Neural cell (in vitro differentiated cells): Measurements from ENCODE around the gene SRP9. TPM values are rescaled to one million over a fixed set of nuclear protein-coding genes. Genes with fewer than 3 reads are reported as not detected.
"Not testable (repeated sequence)": the region's sequence is repeated elsewhere in the genome, so short reads cannot be mapped to it uniquely, and the experiment has no call there.

Experiments
- H2AFZ ChIP-seq: fragments of 200-600, 300-800 bp; sonication (generic), shearing (Covaris generic); 2 replicates; pipeline ENCODE4 v1.6.0; 2014; ENCODE audit warnings: low read depth, mild to moderate bottlenecking, antibody characterized with exemption, low read length, moderate library complexity
- H3F3A ChIP-seq: fragments of 200-600 bp; shearing (Covaris generic); 2 replicates; pipeline ENCODE4 v1.6.1; 2016; ENCODE audit warnings: mild to moderate bottlenecking, moderate library complexity, mixed read lengths, antibody characterized with exemption, low read length; ENCODE audit not compliant: insufficient read depth, poor library complexity, severe bottlenecking
- H3K27ac ChIP-seq: fragments of 200-600, 300-800 bp; sonication (generic), shearing (Covaris generic); 2 replicates; pipeline ENCODE4 v1.5.1; 2014; ENCODE audit warnings: mild to moderate bottlenecking, low read length, moderate library complexity
- H3K27me3 ChIP-seq: fragments of 300-800, 200-600 bp; sonication (generic), shearing (Covaris generic); 2 replicates; pipeline ENCODE4 v1.6.0; 2014; ENCODE audit warnings: mild to moderate bottlenecking, low read depth, low read length, moderate library complexity; ENCODE audit not compliant: insufficient read depth
- H3K36me3 ChIP-seq: fragments of 300-800, 200-600 bp; sonication (generic), shearing (Covaris generic); 2 replicates; pipeline ENCODE4 v1.5.1; 2014; ENCODE audit warnings: mild to moderate bottlenecking, antibody characterized with exemption, low read length, moderate library complexity; ENCODE audit not compliant: insufficient read depth
- H3K4me2 ChIP-seq: fragments of 300-800, 200-600 bp; sonication (generic), shearing (Covaris generic); 2 replicates; pipeline ENCODE4 v1.6.0; 2014; ENCODE audit warnings: mild to moderate bottlenecking, low read length
- H3K4me3 ChIP-seq: fragments of 300-800, 200-600 bp; sonication (generic), shearing (Covaris generic); 2 replicates; pipeline ENCODE4 v1.5.1; 2014; ENCODE audit warnings: mild to moderate bottlenecking, low read length, moderate library complexity
- H3K79me2 ChIP-seq: fragments of 200-600 bp; shearing (Covaris generic); replicated peaks from 2 replicates; pipeline ENCODE4 v1.6.0; 2014; ENCODE audit warnings: mild to moderate bottlenecking, low read length, moderate library complexity; ENCODE audit not compliant: insufficient read depth
- H3K9ac ChIP-seq: fragments of 300-800, 200-600 bp; sonication (generic), shearing (Covaris generic); 2 replicates; pipeline ENCODE4 v1.6.1; 2016; ENCODE audit warnings: mild to moderate bottlenecking, low read length, mixed read lengths
- H3K9me2 ChIP-seq: fragments of 200-600 bp; shearing (Covaris generic); 2 replicates; pipeline ENCODE4 v1.6.1; 2016; ENCODE audit warnings: mild to moderate bottlenecking, low read length, mixed read lengths; ENCODE audit not compliant: insufficient read depth
- H3K9me3 ChIP-seq: fragments of 200-600, 300-800 bp; sonication (generic), shearing (Covaris generic); 2 replicates; pipeline ENCODE4 v1.6.1; 2016; ENCODE audit warnings: mild to moderate bottlenecking, mixed run types, low read length, moderate library complexity, mixed read lengths
- H4K20me1 ChIP-seq: fragments of 200-600 bp; shearing (Covaris generic); 2 replicates; pipeline ENCODE4 v1.6.1; 2016; ENCODE audit warnings: mild to moderate bottlenecking, mixed run types; ENCODE audit not compliant: insufficient read depth
- CTCF ChIP-seq: fragments of 450-650 bp; IDR thresholded peaks from 2 replicates; pipeline ENCODE4 v1.5.1; 2014; ENCODE audit warnings: antibody characterized with exemption, mild to moderate bottlenecking, moderate library complexity; ENCODE audit not compliant: poor library complexity, severe bottlenecking
- EP300 ChIP-seq: fragments of 450-650 bp; conservative IDR thresholded peaks from 2 replicates; pipeline ENCODE4 v1.6.1; 2014; ENCODE audit warnings: antibody characterized with exemption, mild to moderate bottlenecking, moderate library complexity; ENCODE audit not compliant: poor library complexity, severe bottlenecking
- EZH2 ChIP-seq: fragments of 200-600, 300-800 bp; shearing (Covaris generic), sonication (generic); IDR thresholded peaks from 2 replicates; pipeline ENCODE4 v1.6.1; 2014; ENCODE audit warnings: antibody characterized with exemption, low read length, borderline replicate concordance, mild to moderate bottlenecking; ENCODE audit not compliant: insufficient read depth, poor library complexity, severe bottlenecking
- MXI1 ChIP-seq: fragments of 450-650 bp; conservative IDR thresholded peaks from 2 replicates; pipeline ENCODE4 v1.6.1; 2014; ENCODE audit warnings: antibody characterized with exemption, mild to moderate bottlenecking; ENCODE audit not compliant: poor library complexity, severe bottlenecking
- POLR2AphosphoS5 ChIP-seq: IDR thresholded peaks from 2 replicates; pipeline ENCODE4 v1.6.1; 2012
- RAD21 ChIP-seq: fragments of 450-650 bp; conservative IDR thresholded peaks from 2 replicates; pipeline ENCODE4 v1.6.1; 2014; ENCODE audit warnings: antibody characterized with exemption, mild to moderate bottlenecking, moderate library complexity
- REST ChIP-seq: IDR thresholded peaks from 2 replicates; pipeline ENCODE4 v1.6.1; 2012; ENCODE audit warnings: borderline replicate concordance
- SMC3 ChIP-seq: fragments of 450-650 bp; conservative IDR thresholded peaks from 2 replicates; pipeline ENCODE4 v1.6.1; 2014; ENCODE audit warnings: antibody characterized with exemption, mild to moderate bottlenecking, moderate library complexity; ENCODE audit not compliant: poor library complexity
- TAF1 ChIP-seq: IDR thresholded peaks from 2 replicates; pipeline ENCODE4 v1.6.1; 2012; ENCODE audit warnings: low read depth
- polyA plus RNA-seq: library from polyadenylated mRNA; depleted of rRNA; stranded (reverse); fragments of >200 nt; gene quantifications from 2 replicates; pipeline ENCODE4 v1.2.3, GENCODE V29; 2014

Gene SRP9
- polyA plus RNA-seq, 1 donor from 2014 or later, result 1,838 TPM

DNA sequence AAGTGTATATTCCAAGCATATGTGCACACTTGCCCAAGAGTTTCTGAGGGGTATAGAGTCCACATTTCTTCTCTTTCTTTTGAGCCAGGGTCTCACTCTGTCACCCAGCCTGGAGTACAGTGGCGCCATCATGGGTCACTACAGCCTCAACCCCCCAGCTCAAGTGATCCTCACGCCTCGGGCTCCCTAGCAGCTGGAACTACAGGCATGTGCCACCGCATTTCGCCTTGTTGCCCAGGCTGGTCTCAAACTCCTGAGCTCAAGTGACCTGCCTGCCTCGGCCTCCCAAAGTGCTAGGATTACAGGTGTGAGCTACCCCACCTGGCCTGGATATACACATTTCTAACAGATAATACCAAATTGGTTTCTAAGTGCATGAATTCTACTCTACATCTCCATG lies 17.1 kb upstream of the SRP9 start:
- no peak for TF ChIP-seq TAF1
- no peak for TF ChIP-seq RAD21
- TF ChIP-seq SMC3, result no peak
- TF ChIP-seq POLR2AphosphoS5, result no peak
- no peak for TF ChIP-seq CTCF
- no peak for TF ChIP-seq REST
- TF ChIP-seq MXI1, result no peak
- TF ChIP-seq EZH2, result no peak
- no peak for TF ChIP-seq EP300
- H3K27me3 ChIP-seq, result no peaks in the 10 kb centered on the region
- H3K36me3 ChIP-seq, result no peaks in the 10 kb centered on the region
- no peak overlapping the region for H3K9ac ChIP-seq
- no peaks in the 10 kb centered on the region for H3K9me3 ChIP-seq
- no peaks in the 10 kb centered on the region for H3F3A ChIP-seq
- H3K4me2 ChIP-seq, result no peak overlapping the region
- no peaks in the 10 kb centered on the region for H4K20me1 ChIP-seq
- no peak overlapping the region for H3K4me3 ChIP-seq
- no peaks in the 10 kb centered on the region for H3K9me2 ChIP-seq
- no peaks in the 10 kb centered on the region for H3K79me2 ChIP-seq
- no peak overlapping the region for H2AFZ ChIP-seq
- no peak overlapping the region for H3K27ac ChIP-seq

DNA sequence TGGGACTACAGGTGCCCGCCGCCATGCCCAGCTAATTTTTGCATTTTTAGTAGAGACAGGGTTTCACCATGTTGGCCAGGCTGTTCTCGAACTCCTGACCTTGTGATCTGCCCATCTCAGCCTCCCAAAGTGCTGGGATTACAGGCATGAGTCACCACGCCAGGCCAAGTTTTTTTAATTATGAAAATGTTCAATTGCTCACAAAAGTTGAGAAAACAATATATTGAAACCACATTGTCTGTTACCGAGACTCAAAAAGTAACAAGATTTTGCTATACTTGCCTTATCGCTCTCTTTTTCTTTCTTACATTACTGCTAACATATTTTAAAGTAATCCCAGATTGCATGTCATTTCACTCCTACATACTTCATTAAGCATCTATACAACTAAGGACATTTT lies 16.2 kb upstream of the SRP9 start:
- H3K27ac ChIP-seq, H3K9ac ChIP-seq, H3K27me3 ChIP-seq, H3K9me2 ChIP-seq, H3K79me2 ChIP-seq, H2AFZ ChIP-seq, H3K4me2 ChIP-seq, H4K20me1 ChIP-seq, H3K9me3 ChIP-seq, H3K36me3 ChIP-seq, H3F3A ChIP-seq, H3K4me3 ChIP-seq: not testable (repeated sequence)

GRCh38 chr1:225762002-225762441 lies 15.6 kb upstream of the SRP9 start:
- no peak overlapping the region for H3K4me3 ChIP-seq
- H3K27ac ChIP-seq, result no peak overlapping the region
- H3K9ac ChIP-seq, result no peak overlapping the region
- no peaks in the 10 kb centered on the region for H3K9me2 ChIP-seq
- no peaks in the 10 kb centered on the region for H3F3A ChIP-seq
- no peak overlapping the region for H2AFZ ChIP-seq
- no peaks in the 10 kb centered on the region for H3K9me3 ChIP-seq
- TF ChIP-seq CTCF, result no peak
- TF ChIP-seq TAF1, result no peak
- TF ChIP-seq EP300, result no peak
- H3K79me2 ChIP-seq, result no peaks in the 10 kb centered on the region
- H4K20me1 ChIP-seq, result no peaks in the 10 kb centered on the region
- H3K4me2 ChIP-seq, result no peak overlapping the region
- H3K27me3 ChIP-seq, result no peaks in the 10 kb centered on the region
- no peaks in the 10 kb centered on the region for H3K36me3 ChIP-seq
